D721Med (cell line): ENCODE results near the gene MBOAT2.

Source experiments
- DNase-seq: peaks from one replicate; pipeline ENCODE4 v3.0.0; 2011; ENCODE audit warnings: low spot score; ENCODE audit not compliant: insufficient read length
- FAIRE-seq: peaks from 2 replicates; lab custom pipeline; 2011; peaks lifted over from hg19 to GRCh38; lab: Jason Lieb, UNC
- TF ChIP-seq, protein P1 (sequence below): IDR thresholded peaks from 2 replicates; pipeline ENCODE4 v1.5.1; 2012; ENCODE audit warnings: mild to moderate bottlenecking, control low read depth; ENCODE audit not compliant: insufficient read depth; ENCODE audit errors: missing control alignments

Gene MBOAT2

DNA sequence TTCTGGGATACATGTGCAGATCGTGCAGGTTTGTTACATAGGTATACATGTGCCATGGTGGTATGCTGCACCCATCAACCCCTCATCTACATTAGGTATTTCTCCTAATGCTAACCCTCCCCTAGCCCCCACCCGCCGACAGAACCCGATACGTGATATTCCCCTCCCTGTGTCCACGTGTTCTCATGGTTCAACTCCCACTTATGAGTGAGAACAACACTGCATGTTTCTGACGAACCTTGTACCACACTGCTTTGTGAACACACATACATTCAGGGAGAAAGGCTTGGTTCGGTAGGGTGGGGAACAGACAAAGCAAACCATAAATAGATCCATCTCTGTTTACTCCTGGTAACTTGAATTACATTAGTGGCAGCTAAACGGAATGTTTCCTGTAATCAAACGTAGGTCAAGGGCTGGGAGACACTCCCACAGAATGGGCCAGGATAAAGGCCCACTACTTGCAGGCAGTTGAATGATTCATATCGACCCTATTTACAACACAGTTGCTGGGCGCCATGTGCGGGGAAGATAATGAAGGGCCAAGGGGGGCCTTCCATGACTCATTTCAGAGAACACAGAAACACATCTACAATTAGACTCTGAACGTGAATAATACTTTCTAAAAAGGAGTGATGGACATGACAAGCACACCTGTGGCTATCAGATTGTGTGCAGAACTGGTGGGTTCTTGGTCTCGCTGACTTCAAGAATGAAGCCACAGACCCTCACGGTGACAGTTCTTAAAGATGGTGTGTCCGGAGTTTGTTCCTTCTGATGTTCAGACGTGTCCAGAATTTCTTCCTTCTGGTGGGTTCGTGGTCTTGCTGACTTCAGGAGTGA lies 109.3 kb downstream of the MBOAT2 start:
- DNase-seq (no peak), FAIRE-seq (no peak)
- TF ChIP-seq, protein P1, sequence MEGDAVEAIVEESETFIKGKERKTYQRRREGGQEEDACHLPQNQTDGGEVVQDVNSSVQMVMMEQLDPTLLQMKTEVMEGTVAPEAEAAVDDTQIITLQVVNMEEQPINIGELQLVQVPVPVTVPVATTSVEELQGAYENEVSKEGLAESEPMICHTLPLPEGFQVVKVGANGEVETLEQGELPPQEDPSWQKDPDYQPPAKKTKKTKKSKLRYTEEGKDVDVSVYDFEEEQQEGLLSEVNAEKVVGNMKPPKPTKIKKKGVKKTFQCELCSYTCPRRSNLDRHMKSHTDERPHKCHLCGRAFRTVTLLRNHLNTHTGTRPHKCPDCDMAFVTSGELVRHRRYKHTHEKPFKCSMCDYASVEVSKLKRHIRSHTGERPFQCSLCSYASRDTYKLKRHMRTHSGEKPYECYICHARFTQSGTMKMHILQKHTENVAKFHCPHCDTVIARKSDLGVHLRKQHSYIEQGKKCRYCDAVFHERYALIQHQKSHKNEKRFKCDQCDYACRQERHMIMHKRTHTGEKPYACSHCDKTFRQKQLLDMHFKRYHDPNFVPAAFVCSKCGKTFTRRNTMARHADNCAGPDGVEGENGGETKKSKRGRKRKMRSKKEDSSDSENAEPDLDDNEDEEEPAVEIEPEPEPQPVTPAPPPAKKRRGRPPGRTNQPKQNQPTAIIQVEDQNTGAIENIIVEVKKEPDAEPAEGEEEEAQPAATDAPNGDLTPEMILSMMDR = no peak

DNA sequence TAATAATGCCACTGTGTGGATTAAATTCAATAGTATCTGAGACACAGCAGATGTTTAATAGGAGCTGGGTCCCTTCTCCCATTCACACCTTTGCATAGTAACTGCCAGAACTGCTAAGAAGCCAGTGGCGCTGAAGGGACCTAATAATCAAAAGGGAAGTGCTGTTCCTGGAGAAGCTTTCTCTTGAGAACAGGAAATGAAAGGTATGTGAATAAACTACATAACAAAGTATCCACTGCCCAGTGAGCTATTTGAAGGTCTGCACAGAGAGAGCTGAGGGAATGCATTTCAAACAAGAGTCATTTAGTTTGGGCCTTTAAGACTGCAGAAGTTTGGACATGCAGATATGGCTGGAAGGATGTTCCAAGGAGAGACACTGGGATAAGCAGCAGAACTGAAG lies 110.0 kb downstream of the MBOAT2 start:
- no peak for FAIRE-seq

DNA sequence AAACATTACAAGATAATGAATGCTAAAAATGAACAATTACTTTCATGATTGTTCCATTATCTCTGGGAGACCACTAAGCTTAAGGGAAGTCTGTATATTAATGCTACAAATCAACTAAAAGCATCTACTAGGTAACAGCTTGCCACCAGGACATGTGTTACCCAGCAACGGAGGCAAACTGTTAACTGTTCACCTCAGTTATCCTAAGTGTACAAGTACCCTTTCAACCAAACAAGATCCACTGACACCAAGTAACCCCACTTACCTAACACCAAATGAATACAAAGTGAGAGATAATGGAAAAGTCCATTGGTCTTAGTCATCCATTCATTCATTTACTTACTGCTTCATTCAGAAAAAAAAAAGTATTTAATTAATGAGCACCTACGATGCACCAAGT lies 111.4 kb downstream of the MBOAT2 start:
- TF ChIP-seq, protein P1 = no peak
- DNase-seq (no peak), FAIRE-seq (no peak)

More for the DNA sequence above, 110.0 kb downstream of the MBOAT2 start:
- DNase-seq = no peak
- TF ChIP-seq, protein P1 = no peak

DNA sequence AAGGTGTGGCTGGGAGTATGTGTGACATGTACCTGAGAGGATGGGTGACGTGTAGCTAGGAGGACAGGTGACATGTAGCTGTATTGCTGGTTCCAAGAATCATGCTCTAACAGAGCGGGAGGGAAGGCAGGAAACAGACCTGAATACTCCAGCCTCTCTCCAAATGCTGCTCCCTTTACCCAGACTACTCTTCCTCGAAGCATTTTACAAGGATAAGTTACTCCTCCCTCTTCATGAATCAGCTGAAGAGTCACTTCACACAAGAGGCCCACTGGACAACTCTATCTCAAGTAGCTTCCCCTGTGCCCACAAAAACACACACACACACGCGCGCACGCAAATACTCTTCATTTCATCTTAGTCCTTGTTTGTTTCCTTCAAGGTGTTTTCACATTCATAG lies 113.5 kb downstream of the MBOAT2 start:
- DNase-seq = no peak
- TF ChIP-seq, protein P1 = no peak

DNA sequence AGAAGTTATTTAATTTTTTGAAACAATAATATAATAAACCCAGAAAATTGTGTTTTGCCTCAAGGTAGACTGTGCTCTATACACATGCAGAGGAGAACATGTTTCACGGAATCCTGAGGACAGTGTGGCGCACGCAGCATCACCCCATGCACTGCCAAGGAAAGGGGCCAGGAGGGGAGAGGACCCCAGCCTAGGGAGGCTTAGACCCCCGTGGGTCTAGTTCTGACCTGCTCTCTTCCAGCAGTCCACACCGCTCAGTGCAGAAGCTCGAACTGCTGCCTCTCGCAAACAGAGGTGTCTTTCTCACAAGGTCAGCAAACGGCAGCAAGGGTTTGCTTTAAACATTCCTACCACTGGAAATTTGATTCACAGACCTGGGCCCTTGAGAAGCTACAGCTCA lies 114.5 kb downstream of the MBOAT2 start:
- TF ChIP-seq, protein P1 = no peak
- no peak for DNase-seq
- FAIRE-seq = no peak

More for the DNA sequence above, 113.5 kb downstream of the MBOAT2 start:
- no peak for FAIRE-seq

DNA sequence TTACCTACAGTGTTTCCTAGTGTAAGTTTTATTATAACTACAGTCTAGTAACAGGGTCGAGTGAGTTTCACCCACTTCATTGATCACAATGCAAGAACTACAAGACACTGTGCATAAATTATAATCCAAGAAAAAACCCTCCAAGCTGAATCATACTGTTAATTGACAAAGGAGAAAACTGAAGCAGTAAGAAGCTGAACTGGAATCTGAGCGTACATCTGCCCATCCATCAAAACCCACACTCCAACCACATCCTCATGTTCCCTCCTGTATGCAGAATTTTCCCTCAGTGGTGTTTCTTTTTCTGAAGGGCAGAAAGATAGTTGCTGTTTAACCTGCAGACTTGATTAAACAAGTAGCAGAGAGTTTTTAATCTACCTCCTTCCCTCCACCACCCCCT lies 116.6 kb downstream of the MBOAT2 start:
- no peak for DNase-seq
- no peak for FAIRE-seq
- TF ChIP-seq, protein P1 = no peak

DNA sequence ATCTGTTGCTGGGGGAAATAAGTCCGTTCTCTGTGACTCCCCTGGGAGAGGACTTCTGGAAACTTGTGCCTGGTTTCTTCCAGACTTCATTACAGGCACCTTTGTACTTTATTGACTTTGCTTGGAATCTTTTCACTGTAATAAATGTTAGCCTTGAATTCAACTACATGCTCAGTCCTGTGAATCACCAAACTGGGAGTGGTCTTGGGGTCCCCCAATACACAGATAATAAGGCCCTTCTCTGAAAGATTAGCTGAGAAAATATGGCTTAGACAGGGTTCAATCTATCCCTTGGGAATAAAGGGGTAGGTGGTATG lies 117.3 kb downstream of the MBOAT2 start:
- no peak for FAIRE-seq
- TF ChIP-seq, protein P1 = no peak

More for the DNA sequence above, 117.3 kb downstream of the MBOAT2 start:
- DNase-seq = no peak
